ENCODE measurements around the gene ADRM1.

DNA sequence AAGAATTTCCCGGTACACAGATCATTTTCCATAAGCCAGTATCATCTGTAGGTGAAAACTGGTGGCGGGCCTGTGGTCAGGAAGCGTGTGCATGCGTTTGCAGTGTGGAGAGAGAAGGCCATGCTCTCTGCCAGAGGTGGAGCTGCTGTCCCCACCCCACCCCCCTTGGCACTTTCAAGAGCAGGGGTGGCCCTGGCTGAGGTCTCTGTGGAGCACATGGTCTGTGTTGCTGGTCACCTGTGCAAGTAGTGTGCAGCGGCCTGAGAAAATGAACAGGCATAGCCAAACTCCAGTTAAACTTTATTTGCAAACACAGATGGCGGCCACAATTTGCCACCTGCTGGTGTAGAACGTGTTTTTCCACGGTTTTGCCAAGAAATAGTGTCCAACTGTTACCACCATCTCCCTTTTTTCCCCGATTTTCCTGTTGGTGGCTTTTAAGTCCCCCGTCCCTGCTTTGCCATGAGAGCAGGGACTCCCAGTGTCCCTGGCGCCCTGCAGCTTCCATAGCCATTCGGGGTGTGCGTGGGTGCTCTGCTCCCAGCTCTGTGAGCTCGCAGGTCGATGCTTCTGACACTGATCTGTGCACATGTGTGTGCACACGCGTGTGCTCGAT, 2.5 kb downstream of the ADRM1 start:
- no peak for TF ChIP-seq GATA1 (IDR thresholded peaks at IDR 0.05; ENCODE audit: low read depth, low read length)
- no peak for TF ChIP-seq POLR2A (IDR thresholded peaks at IDR 0.05; ENCODE audit: low read length)
